SIG-M5 treated with dmso at 0.1 percent for 504 hours (cell line): ENCODE measurements around the gene ISG20L2.

Experiments
- DNase-seq: peaks from one replicate; lab custom pipeline; 2025; ENCODE audit not compliant: unreplicated experiment; lab: John Stamatoyannopoulos, UW

ISG20L2 gene

GRCh38 chr1:156708218-156708661 lies 20.3 kb downstream of the ISG20L2 start:
- DNase-seq: no peak

GRCh38 chr1:156707417-156708217 lies 20.9 kb downstream of the ISG20L2 start:
- DNase-seq: no peak

- no peak for DNase-seq
Measured at GRCh38 chr1:156706657-156707416, 21.7 kb downstream of the ISG20L2 start.

- peak; percentile 33 for DNase-seq
Measured at GRCh38 chr1:156705918-156706656, 22.5 kb downstream of the ISG20L2 start.

- no peak for DNase-seq
Measured at GRCh38 chr1:156705321-156705917, 23.1 kb downstream of the ISG20L2 start, which contains the start of gene CRABP2. TSS of gene CRABP2 (minus strand) at chr1:156705583. CDS start at chr1:156705446, 137 bp downstream.

GRCh38 chr1:156704930-156705320 lies 23.6 kb downstream of the ISG20L2 start:
- DNase-seq: no peak

GRCh38 chr1:156704166-156704711 lies 24.3 kb downstream of the ISG20L2 start:
- DNase-seq: no peak

- no peak for DNase-seq
Measured at GRCh38 chr1:156703741-156704140, 24.8 kb downstream of the ISG20L2 start.

GRCh38 chr1:156703336-156703735 lies 25.2 kb downstream of the ISG20L2 start:
- no peak for DNase-seq

- DNase-seq: no peak
Measured at GRCh38 chr1:156700736-156701531, 27.6 kb downstream of the ISG20L2 start.

GRCh38 chr1:156698995-156699394 lies 29.6 kb downstream of the ISG20L2 start:
- no peak for DNase-seq

GRCh38 chr1:156697481-156697880 lies 31.1 kb downstream of the ISG20L2 start:
- DNase-seq: no peak

GRCh38 chr1:156696755-156697154 lies 31.8 kb downstream of the ISG20L2 start:
- DNase-seq: no peak

GRCh38 chr1:156694690-156694962 lies 33.9 kb downstream of the ISG20L2 start:
- no peak for DNase-seq

- DNase-seq: peak; percentile 54
Measured at GRCh38 chr1:156693848-156694689, 34.5 kb downstream of the ISG20L2 start.

- peak; percentile 59 for DNase-seq
Measured at GRCh38 chr1:156692925-156693847, 35.4 kb downstream of the ISG20L2 start.

- DNase-seq: peak; percentile 59
Measured at GRCh38 chr1:156692441-156692924, 36.1 kb downstream of the ISG20L2 start.
